Amniotic stem cell (primary cell): ENCODE results near the gene SECTM1.

Experiments used
- DNase-seq: peaks from one replicate; lab custom pipeline; 2025; lab: John Stamatoyannopoulos, UW

SECTM1 gene

GRCh38 chr17:82278786-82279391 is 54.7 kb downstream of the SECTM1 start:
- no peak for DNase-seq

DNA sequence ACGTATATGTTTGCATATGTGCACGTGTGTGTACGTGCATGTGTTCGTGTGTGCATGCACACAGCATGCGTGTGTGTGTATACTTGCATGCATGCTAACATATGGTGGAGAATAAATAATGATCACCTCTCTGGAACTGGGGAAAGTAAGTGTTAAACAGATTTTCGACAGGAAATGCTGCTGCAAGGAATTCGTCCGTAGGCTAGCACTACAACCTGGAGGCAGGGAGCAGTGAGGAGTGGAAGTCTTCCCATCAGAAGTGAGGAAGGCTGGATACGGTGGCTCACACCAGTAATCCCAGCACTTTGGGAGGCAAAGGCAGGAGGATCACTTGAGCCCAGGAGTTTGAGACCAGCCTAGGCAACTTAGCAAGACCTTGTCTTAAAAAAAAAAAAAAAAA is 55.3 kb downstream of the SECTM1 start:
- no peak for DNase-seq

DNA sequence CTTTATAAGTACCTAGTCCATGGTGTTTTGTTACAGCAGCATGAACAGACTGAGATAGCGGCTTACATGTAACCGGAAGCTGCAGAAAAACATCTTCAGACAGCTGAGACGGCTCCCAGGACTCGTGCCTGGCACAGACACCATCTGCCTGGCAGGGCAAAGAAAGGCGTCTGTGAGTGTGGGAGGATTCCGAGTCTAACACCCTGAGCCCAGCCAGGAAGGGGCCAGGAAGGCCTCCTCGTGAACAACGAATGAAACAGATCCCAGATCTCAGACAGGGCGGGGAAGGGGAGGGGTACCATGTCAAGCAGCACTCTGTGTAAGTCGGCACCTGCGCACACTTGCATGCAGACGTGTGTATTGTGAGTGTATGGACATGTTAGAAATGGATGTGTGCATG is 55.7 kb downstream of the SECTM1 start:
- no peak for DNase-seq

- no peak for DNase-seq
Observed at GRCh38 chr17:82276938-82277337, 56.6 kb downstream of the SECTM1 start.

GRCh38 chr17:82275326-82275725 is 58.2 kb downstream of the SECTM1 start:
- no peak for DNase-seq

DNA sequence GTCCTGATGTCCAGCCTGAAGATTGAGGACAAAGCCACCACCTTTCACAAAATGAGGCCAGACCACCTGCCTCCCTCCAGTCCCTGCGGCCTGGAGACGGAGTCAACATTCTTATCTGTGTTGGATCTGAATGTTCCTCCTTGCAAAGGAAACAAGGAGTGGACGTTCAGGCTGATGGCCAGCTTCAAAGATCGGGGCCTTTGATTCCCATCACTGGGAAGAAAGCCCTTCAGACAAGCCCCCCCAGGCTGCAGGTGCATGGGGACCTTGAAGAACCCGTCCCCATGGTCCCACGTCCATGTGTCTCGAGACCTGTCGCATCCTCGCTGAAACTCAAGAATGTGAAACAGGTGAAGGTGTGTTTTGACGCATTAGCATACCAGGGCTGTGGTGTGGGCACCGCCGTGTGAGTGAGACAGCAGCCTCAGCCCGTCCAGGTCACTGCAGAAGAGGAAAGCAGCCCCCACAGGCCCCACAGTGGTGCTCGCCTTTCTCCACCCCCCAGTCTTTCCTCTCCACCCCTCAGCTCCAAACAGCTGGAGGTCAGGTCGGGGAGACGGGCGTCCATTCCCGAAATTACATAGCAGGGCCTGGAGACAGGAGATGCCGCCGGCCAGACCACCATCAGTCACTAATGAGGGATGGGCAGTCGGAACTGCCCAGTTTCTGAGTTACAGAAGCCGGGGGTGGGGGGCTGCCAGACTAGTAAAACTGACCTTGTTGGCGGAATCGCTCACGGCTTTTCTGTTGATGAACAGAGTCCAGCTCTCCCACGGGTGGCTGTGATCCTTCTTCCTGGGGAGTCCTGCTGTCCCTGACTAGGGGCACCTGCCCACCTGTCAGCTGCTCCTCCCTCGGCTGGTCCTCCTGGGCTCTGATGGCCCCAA is 59.2 kb downstream of the SECTM1 start:
- no peak for DNase-seq

DNA sequence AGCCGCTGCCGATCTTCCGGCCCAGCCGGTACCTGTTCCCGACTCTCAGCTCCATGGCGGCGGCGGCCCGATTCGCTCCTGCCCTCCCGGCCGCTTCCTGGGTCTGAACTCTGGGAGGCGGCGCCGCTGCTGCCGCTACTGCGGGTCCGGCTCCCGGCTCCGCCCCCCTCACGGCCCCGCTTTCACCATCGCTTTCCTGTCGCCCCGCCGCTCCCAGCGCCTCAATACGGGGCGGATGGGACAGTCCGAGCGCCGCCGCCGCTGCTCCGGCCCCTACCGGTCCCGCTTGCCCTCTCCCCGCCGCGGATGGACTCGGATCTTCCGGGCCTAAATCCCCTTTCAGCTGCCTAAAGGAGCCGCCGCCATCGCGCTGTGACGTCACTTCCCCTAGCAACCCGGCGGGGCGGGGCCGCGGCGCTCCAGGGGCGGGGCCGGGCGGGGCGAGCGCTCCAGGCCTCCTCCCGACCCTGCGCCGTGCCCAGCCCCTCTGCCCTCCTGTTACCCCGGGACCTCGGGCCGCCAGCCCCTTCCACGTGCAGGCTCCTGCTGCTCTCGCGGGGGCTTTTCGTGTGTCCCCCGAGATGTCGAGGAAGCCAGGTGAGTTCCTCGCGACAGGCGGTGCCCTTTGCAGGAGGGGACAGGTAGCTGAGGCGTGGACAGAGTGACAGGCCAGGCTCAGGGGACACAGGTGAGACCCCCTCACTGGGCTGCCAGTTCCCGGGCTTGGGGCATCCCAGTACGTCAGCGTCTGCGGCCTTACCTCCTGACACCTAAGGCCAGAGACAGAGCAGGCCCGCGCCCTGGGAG is 60.0 kb downstream of the SECTM1 start, which contains the start of gene CSNK1D:
TSS of gene CSNK1D (minus strand) at position 374 of the 807 bp plus-strand sequence. CDS start at position 55, 319 bp downstream.
- peak; percentile 79 for DNase-seq

DNA sequence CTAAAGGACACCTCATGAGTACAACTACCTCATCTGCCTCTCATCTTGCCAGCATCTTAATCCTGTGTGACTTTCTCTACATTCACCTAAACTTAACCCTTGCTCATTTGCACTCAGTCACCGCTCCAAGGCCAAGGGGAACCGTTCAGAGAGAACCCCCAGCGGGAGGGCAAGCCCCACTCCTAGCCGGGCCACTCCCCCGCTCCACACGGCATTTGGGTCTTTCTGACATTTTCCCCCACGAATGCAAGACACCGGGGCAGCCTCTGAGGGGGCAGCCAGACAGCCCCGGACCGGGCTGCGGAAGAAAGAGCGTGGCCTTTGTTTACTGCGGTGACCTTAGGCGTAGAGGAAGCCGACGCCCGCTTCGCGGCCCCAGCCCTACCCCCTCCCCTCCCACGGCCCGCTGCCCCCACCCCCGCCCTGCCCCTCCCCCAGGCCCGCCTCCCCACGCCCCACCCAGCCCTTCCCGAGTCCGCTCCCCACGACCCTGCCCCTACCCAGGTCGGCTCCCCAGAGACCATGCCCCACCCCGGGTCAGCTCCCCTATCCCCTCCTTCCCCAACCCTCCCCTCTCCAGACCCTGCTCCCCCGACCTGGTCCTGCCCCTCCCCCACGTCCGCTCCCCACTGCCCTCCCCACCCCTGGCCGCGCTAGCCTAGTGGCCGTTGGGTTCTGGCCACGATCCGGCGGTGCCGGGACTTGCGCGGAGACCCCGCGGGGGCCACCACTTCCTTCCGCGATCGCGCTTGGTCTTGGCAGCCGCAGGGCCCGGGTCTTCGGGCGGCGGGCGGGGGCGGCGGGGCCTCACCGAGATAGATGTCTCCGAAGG is 60.9 kb downstream of the SECTM1 start:
- DNase-seq = no peak

DNA sequence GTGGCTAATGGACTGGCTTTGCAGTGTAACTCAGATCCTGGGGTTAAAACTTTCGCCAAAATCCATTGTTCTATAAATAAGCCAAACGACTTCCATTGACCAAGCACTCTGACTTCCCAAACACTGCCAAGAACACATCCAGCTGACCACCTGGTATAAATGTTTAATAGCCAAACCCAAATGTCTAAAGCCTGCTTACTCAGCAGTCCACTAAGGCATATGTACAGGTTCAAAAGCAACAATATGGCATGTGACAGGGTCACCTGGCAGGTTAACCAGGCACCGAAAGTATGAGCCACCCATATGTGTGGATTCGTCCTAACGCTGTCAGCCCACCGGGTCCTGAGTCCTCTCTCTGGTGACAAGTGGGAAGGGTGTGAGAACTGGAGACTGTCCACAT is 62.2 kb downstream of the SECTM1 start:
- no peak for DNase-seq
